ENCODE results near the gene PAFAH2.

PAFAH2 gene

GRCh38 chr1:26009796-26010447 lies 12.1 kb upstream of the PAFAH2 start (continued):
- TF ChIP-seq TSHZ2 (CRISPR knock-in tag; IDR thresholded peaks at IDR 0.05): no peak
- TF ChIP-seq RARB (CRISPR knock-in tag; IDR thresholded peaks at IDR 0.05): no peak
- no peak for TF ChIP-seq PPARA (CRISPR knock-in tag; IDR thresholded peaks at IDR 0.05; ENCODE audit: borderline replicate concordance)
- TF ChIP-seq ZNF565 (CRISPR knock-in tag; conservative IDR thresholded peaks at IDR 0.05; ENCODE audit: low read depth): no peak

DNA sequence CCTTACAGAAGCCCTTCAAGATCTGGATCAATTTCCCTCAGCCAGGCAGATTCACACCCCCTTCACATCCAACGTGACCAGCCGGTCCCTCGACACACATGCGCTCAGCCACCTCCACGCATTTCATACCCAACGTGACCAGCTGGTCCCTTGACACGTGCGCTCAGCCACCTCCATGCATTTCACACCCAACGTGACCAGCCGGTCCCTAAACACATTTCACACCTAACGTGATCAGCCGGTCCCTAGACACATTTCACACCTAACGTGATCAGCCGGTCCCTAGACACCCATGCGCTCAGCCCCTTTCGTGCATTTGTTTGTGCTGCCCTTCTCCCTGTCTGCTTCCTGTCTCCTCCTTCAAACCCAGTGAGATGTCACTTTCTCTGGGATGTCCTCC lies 8.8 kb upstream of the PAFAH2 start:
- ATAC-seq: no peak
- TF ChIP-seq ZFP3 (CRISPR knock-in tag; IDR thresholded peaks at IDR 0.05) (no peak), ZC3H10 (CRISPR knock-in tag; IDR thresholded peaks at IDR 0.05) (no peak), CSDC2 (CRISPR knock-in tag; IDR thresholded peaks at IDR 0.05) (no peak), ARNTL (CRISPR knock-in tag; IDR thresholded peaks at IDR 0.05; ENCODE audit: borderline replicate concordance, low read depth) (no peak), ESRRG (CRISPR knock-in tag; IDR thresholded peaks at IDR 0.05) (no peak), TOX (CRISPR knock-in tag; IDR thresholded peaks at IDR 0.05; ENCODE audit: borderline replicate concordance) (no peak), TSHZ2 (CRISPR knock-in tag; IDR thresholded peaks at IDR 0.05) (no peak), OSR1 (CRISPR knock-in tag; IDR thresholded peaks at IDR 0.05) (no peak), BACH2 (CRISPR knock-in tag; IDR thresholded peaks at IDR 0.05; ENCODE audit: borderline replicate concordance) (no peak), ZNF565 (CRISPR knock-in tag; conservative IDR thresholded peaks at IDR 0.05; ENCODE audit: low read depth) (no peak), PPARA (CRISPR knock-in tag; IDR thresholded peaks at IDR 0.05; ENCODE audit: borderline replicate concordance) (no peak), CREB5 (CRISPR knock-in tag; IDR thresholded peaks at IDR 0.05; ENCODE audit: low read depth) (no peak), ISL1 (CRISPR knock-in tag; IDR thresholded peaks at IDR 0.05) (no peak), RARB (CRISPR knock-in tag; IDR thresholded peaks at IDR 0.05) (no peak), ZNF8 (CRISPR knock-in tag; IDR thresholded peaks at IDR 0.05) (no peak), PATZ1 (CRISPR knock-in tag; IDR thresholded peaks at IDR 0.05; ENCODE audit: borderline replicate concordance) (no peak), SNAI2 (CRISPR knock-in tag; IDR thresholded peaks at IDR 0.05) (no peak)
- TF ChIP-seq, protein P1, sequence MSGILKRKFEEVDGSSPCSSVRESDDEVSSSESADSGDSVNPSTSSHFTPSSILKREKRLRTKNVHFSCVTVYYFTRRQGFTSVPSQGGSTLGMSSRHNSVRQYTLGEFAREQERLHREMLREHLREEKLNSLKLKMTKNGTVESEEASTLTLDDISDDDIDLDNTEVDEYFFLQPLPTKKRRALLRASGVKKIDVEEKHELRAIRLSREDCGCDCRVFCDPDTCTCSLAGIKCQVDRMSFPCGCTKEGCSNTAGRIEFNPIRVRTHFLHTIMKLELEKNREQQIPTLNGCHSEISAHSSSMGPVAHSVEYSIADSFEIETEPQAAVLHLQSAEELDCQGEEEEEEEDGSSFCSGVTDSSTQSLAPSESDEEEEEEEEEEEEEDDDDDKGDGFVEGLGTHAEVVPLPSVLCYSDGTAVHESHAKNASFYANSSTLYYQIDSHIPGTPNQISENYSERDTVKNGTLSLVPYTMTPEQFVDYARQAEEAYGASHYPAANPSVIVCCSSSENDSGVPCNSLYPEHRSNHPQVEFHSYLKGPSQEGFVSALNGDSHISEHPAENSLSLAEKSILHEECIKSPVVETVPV (CRISPR knock-in tag; IDR thresholded peaks at IDR 0.05): no peak

DNA sequence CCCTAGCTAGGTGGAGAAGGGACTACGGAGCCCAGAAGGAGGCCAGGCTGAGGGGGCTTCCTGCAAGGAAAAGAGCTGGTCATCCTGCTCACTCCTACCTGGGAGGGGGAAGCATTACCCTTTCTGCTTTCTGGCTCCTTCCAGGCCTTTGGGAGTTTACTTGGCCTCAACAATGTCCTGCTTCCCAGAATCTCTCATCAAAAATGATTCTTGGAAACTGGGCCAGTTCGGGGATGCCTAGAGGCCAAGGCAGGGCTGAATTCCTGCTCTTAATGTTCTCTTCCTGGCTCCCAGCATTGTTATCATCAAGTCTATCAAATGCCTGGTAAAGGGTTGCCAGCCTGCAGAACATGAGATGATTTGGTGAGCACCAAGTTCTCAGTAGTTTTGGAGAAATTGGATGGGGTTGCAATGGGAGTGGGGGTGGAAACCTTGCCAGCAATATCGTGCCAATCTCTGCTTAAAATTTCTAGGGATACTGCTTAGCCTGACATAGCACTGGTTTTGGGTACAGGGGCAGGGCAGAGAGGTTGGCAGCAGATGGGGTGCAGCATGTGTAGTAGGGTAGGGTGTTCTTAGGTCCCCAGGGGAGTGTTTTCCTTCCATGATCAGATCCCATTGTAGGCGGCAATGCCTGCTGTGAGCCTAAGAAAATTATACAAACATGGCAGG lies 7.7 kb upstream of the PAFAH2 start:
- no peak for ATAC-seq
- TF ChIP-seq TOX (CRISPR knock-in tag; IDR thresholded peaks at IDR 0.05; ENCODE audit: borderline replicate concordance): no peak
- no peak for TF ChIP-seq PPARA (CRISPR knock-in tag; IDR thresholded peaks at IDR 0.05; ENCODE audit: borderline replicate concordance)
- TF ChIP-seq BACH2 (CRISPR knock-in tag; IDR thresholded peaks at IDR 0.05; ENCODE audit: borderline replicate concordance): no peak
- no peak for TF ChIP-seq RARB (CRISPR knock-in tag; IDR thresholded peaks at IDR 0.05)
- no peak for TF ChIP-seq GLIS3 (CRISPR knock-in tag; IDR thresholded peaks at IDR 0.05)
- TF ChIP-seq ISL1 (CRISPR knock-in tag; IDR thresholded peaks at IDR 0.05): no peak
- TF ChIP-seq ZC3H10 (CRISPR knock-in tag; IDR thresholded peaks at IDR 0.05): no peak
- TF ChIP-seq TCF4 (CRISPR knock-in tag; IDR thresholded peaks at IDR 0.05; ENCODE audit: borderline replicate concordance): no peak
- TF ChIP-seq ZNF8 (CRISPR knock-in tag; IDR thresholded peaks at IDR 0.05): no peak
- TF ChIP-seq, protein P2, sequence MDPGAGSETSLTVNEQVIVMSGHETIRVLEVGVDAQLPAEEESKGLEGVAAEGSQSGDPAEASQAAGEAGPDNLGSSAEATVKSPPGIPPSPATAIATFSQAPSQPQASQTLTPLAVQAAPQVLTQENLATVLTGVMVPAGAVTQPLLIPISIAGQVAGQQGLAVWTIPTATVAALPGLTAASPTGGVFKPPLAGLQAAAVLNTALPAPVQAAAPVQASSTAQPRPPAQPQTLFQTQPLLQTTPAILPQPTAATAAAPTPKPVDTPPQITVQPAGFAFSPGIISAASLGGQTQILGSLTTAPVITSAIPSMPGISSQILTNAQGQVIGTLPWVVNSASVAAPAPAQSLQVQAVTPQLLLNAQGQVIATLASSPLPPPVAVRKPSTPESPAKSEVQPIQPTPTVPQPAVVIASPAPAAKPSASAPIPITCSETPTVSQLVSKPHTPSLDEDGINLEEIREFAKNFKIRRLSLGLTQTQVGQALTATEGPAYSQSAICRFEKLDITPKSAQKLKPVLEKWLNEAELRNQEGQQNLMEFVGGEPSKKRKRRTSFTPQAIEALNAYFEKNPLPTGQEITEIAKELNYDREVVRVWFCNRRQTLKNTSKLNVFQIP (CRISPR knock-in tag; IDR thresholded peaks at IDR 0.05; ENCODE audit: borderline replicate concordance, low read depth): no peak
- TF ChIP-seq ARNTL (CRISPR knock-in tag; IDR thresholded peaks at IDR 0.05; ENCODE audit: borderline replicate concordance, low read depth): no peak
- no peak for TF ChIP-seq ZFP3 (CRISPR knock-in tag; IDR thresholded peaks at IDR 0.05)
